Tibial nerve (tissue), 4 donors: ENCODE measurements around the gene RSRP1.

Source experiments
- EP300 ChIP-seq, 2 donors: sonication (generic); formaldehyde crosslinking; IDR thresholded peaks; one replicate each; pipeline ENCODE4 v1.6.1; 2017; ENCODE audit warnings: antibody characterized with exemption in 2 of 2, mild to moderate bottlenecking in 1 of 2
- POLR2A ChIP-seq, 2 donors: fragments of 450-650 bp; IDR thresholded peaks; one replicate each; pipeline ENCODE4 v1.6.1; 2017; ENCODE audit warnings: antibody characterized with exemption in 2 of 2, mild to moderate bottlenecking in 2 of 2, moderate library complexity in 2 of 2
- TF ChIP-seq, protein P1 (sequence below), 5 experiments: fragments of 200-600 bp in 3 of 5; fragments of 450-650 bp in 2 of 5; sonication (generic) in 3 of 5; IDR thresholded peaks; one replicate each; pipeline ENCODE4 v1.5.1; 2016 to 2019; ENCODE audit warnings: antibody characterized with exemption in 5 of 5, mild to moderate bottlenecking in 3 of 5, moderate library complexity in 2 of 5

DNA sequence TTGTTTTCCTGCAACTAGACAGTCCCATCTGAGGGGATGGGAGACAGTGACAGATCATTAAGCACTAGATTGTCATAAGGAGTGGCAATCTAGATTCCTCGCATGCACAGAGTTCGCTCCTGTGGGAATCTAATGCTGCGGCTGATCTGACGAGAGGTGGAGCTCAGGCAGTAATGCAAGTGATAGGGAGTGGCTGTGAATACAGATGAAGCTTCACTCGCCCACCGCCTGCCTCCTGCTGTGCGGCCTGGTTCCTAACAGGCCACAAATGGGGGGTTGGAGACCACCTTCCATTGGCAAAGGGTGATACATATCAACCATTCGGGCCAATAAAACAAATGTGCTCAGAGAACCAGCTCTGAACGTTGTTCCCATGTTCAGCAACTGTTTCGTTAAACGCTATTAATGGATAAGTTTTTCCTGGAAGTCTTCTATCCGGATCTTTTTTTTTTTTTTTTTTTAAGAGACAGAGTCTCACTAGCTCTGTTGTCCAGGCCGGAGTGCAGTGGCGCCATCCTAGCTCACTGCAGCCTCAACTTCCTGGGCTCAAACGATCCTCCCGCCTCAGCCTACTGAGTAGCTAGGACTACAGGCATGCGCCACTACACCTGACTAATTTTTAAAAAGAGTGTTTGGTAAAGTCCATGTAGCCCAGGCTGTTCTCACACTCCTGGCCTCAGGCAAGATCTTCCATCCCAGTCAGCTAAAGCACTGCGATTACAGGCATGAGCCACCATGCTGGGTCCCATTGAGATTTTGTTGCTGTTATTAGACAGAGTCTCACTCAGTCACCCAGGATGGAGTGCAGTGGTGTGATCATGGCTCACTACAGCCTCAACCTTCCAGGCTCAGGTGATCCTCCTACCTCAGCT lies 8.7 kb upstream of the RSRP1 start:
- TF ChIP-seq, protein P1, sequence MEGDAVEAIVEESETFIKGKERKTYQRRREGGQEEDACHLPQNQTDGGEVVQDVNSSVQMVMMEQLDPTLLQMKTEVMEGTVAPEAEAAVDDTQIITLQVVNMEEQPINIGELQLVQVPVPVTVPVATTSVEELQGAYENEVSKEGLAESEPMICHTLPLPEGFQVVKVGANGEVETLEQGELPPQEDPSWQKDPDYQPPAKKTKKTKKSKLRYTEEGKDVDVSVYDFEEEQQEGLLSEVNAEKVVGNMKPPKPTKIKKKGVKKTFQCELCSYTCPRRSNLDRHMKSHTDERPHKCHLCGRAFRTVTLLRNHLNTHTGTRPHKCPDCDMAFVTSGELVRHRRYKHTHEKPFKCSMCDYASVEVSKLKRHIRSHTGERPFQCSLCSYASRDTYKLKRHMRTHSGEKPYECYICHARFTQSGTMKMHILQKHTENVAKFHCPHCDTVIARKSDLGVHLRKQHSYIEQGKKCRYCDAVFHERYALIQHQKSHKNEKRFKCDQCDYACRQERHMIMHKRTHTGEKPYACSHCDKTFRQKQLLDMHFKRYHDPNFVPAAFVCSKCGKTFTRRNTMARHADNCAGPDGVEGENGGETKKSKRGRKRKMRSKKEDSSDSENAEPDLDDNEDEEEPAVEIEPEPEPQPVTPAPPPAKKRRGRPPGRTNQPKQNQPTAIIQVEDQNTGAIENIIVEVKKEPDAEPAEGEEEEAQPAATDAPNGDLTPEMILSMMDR (IDR thresholded peaks at IDR 0.05), result no peak
- TF ChIP-seq POLR2A (IDR thresholded peaks at IDR 0.05), result no peak
- no peak for TF ChIP-seq EP300 (IDR thresholded peaks at IDR 0.05)
